ENCODE results near the gene IRX6. TPM values are rescaled to one million over a fixed set of nuclear protein-coding genes. Genes with fewer than 3 reads are reported as not detected.

IRX6 gene
- total RNA-seq, 1 experiment from 2014 or later, result not detected

DNA sequence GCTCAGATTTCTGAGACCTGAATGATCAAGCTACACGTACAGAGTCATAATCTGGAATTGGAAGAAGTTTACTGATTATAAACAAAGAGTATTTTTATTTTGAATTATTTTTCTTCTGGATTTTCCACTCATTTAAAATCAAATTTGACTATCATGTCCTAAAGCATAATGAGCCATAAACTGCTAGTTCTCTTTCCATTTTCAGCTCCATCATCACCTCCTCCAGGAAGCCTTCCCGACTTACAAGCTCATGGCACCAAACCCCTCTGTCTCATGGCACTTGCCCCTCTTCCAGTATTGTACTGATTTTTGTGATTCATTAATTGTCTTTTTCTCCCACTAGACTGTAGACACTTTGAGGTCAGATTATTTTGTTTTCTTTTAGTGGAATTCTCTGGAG, 35.9 kb downstream of the IRX6 start:
- H3K4ac ChIP-seq (ENCODE audit: low read depth, low read length), result no peak overlapping the region
- H3K9ac ChIP-seq (ENCODE audit: extremely low read depth, insufficient read length, low read length), result no peak overlapping the region
- no peak overlapping the region for H3T11ph ChIP-seq (ENCODE audit: low read length)
- no peaks in the 10 kb centered on the region for H3K9me3 ChIP-seq (ENCODE audit: control insufficient read depth, low read depth, low read length)
- H3K4me1 ChIP-seq (ENCODE audit: insufficient read depth, low read length), result no peaks in the 10 kb centered on the region
- H3K56ac ChIP-seq (ENCODE audit: insufficient read length, low read depth, low read length), result no peak overlapping the region
- Mint-ChIP-seq H3K4me1 (0 out of 4 replicates have a peak, but pooled peaks cover 0 to 3% of the 10 kb centered on the region in 2 experiments), H3K27ac (no peak overlapping the region), H3K4me3 (no peak overlapping the region), H3K27me3 (ENCODE audit: low read depth) (peaks cover 29% of the 10 kb centered on the region), H3K36me3 (ENCODE audit: insufficient read depth in 1 of 3, low read depth in 3 of 3) (no peaks in the 10 kb centered on the region), H3K9me3 (no peaks in the 10 kb centered on the region)
- no peak overlapping the region for H3K23ac ChIP-seq (ENCODE audit: insufficient read length, low read depth, low read length)
- H3K27me3 ChIP-seq (ENCODE audit: insufficient read depth, low read length), result no peaks in the 10 kb centered on the region
- H4K5ac ChIP-seq (ENCODE audit: insufficient read length, low read depth, low read length), result no peak overlapping the region
- H3K27ac ChIP-seq (ENCODE audit: insufficient read length, low read depth, low read length), result no peak overlapping the region
- H2BK120ac ChIP-seq (ENCODE audit: low read depth, low read length, poor library complexity, severe bottlenecking), result no peak overlapping the region
- H2AK5ac ChIP-seq (ENCODE audit: insufficient read length, low read length), result no peak overlapping the region
- no peak overlapping the region for H2BK15ac ChIP-seq (ENCODE audit: low read depth, low read length)
- no peak overlapping the region for H3K18ac ChIP-seq (ENCODE audit: insufficient read length, low read depth, low read length)
- no peak overlapping the region for H2BK20ac ChIP-seq (ENCODE audit: low read depth, low read length, poor library complexity, severe bottlenecking)
- no peak overlapping the region for H3K4me2 ChIP-seq (ENCODE audit: insufficient read depth, insufficient read length, low read length)
- no peaks in the 10 kb centered on the region for H3K79me2 ChIP-seq (ENCODE audit: insufficient read depth, low read length)
- no CpG with 5 or more reads among the region's 2 CpGs for WGBS (ENCODE audit: extremely low coverage, insufficient read length, low lambda C conversion rate)
- H3K14ac ChIP-seq (ENCODE audit: insufficient read depth, low read length), result no peak overlapping the region
- no peak overlapping the region for H2BK12ac ChIP-seq (ENCODE audit: insufficient read length, low read depth, low read length)
- no peaks in the 10 kb centered on the region for H3K23me2 ChIP-seq (ENCODE audit: insufficient read length, low read depth, low read length, poor library complexity, severe bottlenecking)
- DNase-seq, result no peak
- H4K20me1 ChIP-seq (ENCODE audit: control insufficient read depth, insufficient read depth, insufficient read length), result no peaks in the 10 kb centered on the region
- H2AFZ ChIP-seq (ENCODE audit: low read length), result no peak overlapping the region
- H4K8ac ChIP-seq (replicated peaks; ENCODE audit: insufficient read length, low read depth, low read length), result no peak overlapping the region
- no peaks in the 10 kb centered on the region for H3K79me1 ChIP-seq (ENCODE audit: insufficient read depth, low read depth, low read length, poor library complexity, severe bottlenecking)
- H4K91ac ChIP-seq (ENCODE audit: insufficient read length, low read depth, low read length), result no peak overlapping the region
- no peak for TF ChIP-seq CTCF (conservative IDR thresholded peaks at IDR 0.05)
- H2BK5ac ChIP-seq (ENCODE audit: insufficient read length, low read length), result no peak overlapping the region
